ENCODE measurements around the gene MT3.

Gene MT3

GRCh38 chr16:56589141-56590039 is at the start of gene MT3:
Gene MT3, plus strand, starts transcription at chr16:56589528. Its CDS starts 63 bp downstream, at chr16:56589591.
- DNase-seq (ENCODE audit: low read depth in 2 of 2), result no peak

GRCh38 chr16:56539656-56540055 is 49.7 kb upstream of the MT3 start:
- no peak for DNase-seq (ENCODE audit: low read depth in 2 of 2)

- DNase-seq (ENCODE audit: low read depth in 2 of 2), result no peak
These were observed 47.3 kb upstream of the MT3 start for GRCh38 chr16:56542039-56542438.

- DNase-seq (ENCODE audit: low read depth in 2 of 2), result no peak
These were observed 42.0 kb upstream of the MT3 start for GRCh38 chr16:56547120-56547948.

- no peak for DNase-seq (ENCODE audit: low read depth in 2 of 2)
These were observed 41.3 kb upstream of the MT3 start for GRCh38 chr16:56547949-56548567.

- DNase-seq (ENCODE audit: low read depth in 2 of 2), result no peak
These were observed 40.2 kb upstream of the MT3 start for GRCh38 chr16:56549161-56549560.

GRCh38 chr16:56549744-56550385 is 39.5 kb upstream of the MT3 start:
- peak in 1 of 2 donors; percentile 3 for DNase-seq (ENCODE audit: low read depth in 2 of 2)

GRCh38 chr16:56551796-56552738 is 37.3 kb upstream of the MT3 start:
- no peak for DNase-seq (ENCODE audit: low read depth in 2 of 2)

GRCh38 chr16:56554441-56554840 is 34.9 kb upstream of the MT3 start:
- DNase-seq (ENCODE audit: low read depth in 2 of 2), result no peak

- no peak for DNase-seq (ENCODE audit: low read depth in 2 of 2)
These were observed 31.1 kb upstream of the MT3 start for GRCh38 chr16:56558024-56558747.

- no peak for DNase-seq (ENCODE audit: low read depth in 2 of 2)
These were observed 30.2 kb upstream of the MT3 start for GRCh38 chr16:56559109-56559508.

GRCh38 chr16:56560447-56560846 is 28.9 kb upstream of the MT3 start:
- DNase-seq (ENCODE audit: low read depth in 2 of 2), result no peak

- no peak for DNase-seq (ENCODE audit: low read depth in 2 of 2)
These were observed 28.2 kb upstream of the MT3 start for GRCh38 chr16:56561126-56561525.

GRCh38 chr16:56564793-56565477 is 24.4 kb upstream of the MT3 start, which contains the start of gene MT4:
Gene MT4, plus strand, starts transcription at chr16:56565073. Its CDS starts 56 bp downstream, at chr16:56565129.
- no peak for DNase-seq (ENCODE audit: low read depth in 2 of 2)

- DNase-seq (ENCODE audit: low read depth in 2 of 2), result no peak
These were observed 19.4 kb upstream of the MT3 start for GRCh38 chr16:56569971-56570370.

- no peak for DNase-seq (ENCODE audit: low read depth in 2 of 2)
These were observed 17.8 kb upstream of the MT3 start for GRCh38 chr16:56571525-56571924.

- DNase-seq (ENCODE audit: low read depth in 2 of 2), result no peak
These were observed 14.7 kb upstream of the MT3 start for GRCh38 chr16:56574625-56575024.

GRCh38 chr16:56576585-56577299 is 12.6 kb upstream of the MT3 start:
- DNase-seq (ENCODE audit: low read depth in 2 of 2), result peak; percentile 64 to 84

GRCh38 chr16:56577300-56577625 is 12.1 kb upstream of the MT3 start:
- no peak for DNase-seq (ENCODE audit: low read depth in 2 of 2)

Measured in stimulated activated CD8-positive, alpha-beta memory T cell treated with anti-CD3 and anti-CD28 coated beads, Interleukin-2, amount 100 ng/mL, for 48 hours (primary cell).